Fibroblast of skin of back (primary cell): ENCODE results near the gene BFSP1. TPM values are rescaled to one million over a fixed set of nuclear protein-coding genes. Genes with fewer than 3 reads are reported as not detected.

Experiments
- DNase-seq: peaks from one replicate; pipeline ENCODE4 v3.0.0-alpha.2; 2013
- polyA plus RNA-seq, 2 experiments: library from polyadenylated mRNA; unstranded; fragments of 120-200 nt; gene quantifications; one replicate each; pipeline ENCODE4 v1.2.1, GENCODE V29; 2013; ENCODE audit not compliant: insufficient read length in 2 of 2

BFSP1 gene
- 1.3 TPM for polyA plus RNA-seq (2013, experiment 1 of 2; ENCODE audit: insufficient read length)
- polyA plus RNA-seq (2013, experiment 2 of 2; ENCODE audit: insufficient read length), result 1.3 TPM

GRCh38 chr20:17530716-17531664 lies at the start of gene BFSP1:
BFSP1 (minus strand) TSS chr20:17531379; CDS start chr20:17531329, 50 bp downstream.
- DNase-seq, result peak; percentile 65

- no peak for DNase-seq
Observed at GRCh38 chr20:17580895-17581294, 49.7 kb upstream of the BFSP1 start.

- DNase-seq, result peak; percentile 42
Observed at GRCh38 chr20:17579369-17580039, 48.3 kb upstream of the BFSP1 start.

- DNase-seq, result no peak
Observed at GRCh38 chr20:17576215-17576614, 45.0 kb upstream of the BFSP1 start.

- no peak for DNase-seq
Observed at GRCh38 chr20:17573463-17573862, 42.3 kb upstream of the BFSP1 start.

GRCh38 chr20:17572034-17572638 lies 41.0 kb upstream of the BFSP1 start:
- no peak for DNase-seq

GRCh38 chr20:17571153-17571527 lies 40.0 kb upstream of the BFSP1 start:
- no peak for DNase-seq

GRCh38 chr20:17570347-17571152 lies 39.4 kb upstream of the BFSP1 start:
- peak; percentile 57 for DNase-seq

- DNase-seq, result peak; percentile 98
Observed at GRCh38 chr20:17569616-17570346, 38.6 kb upstream of the BFSP1 start, which contains the start of gene DSTN. DSTN (plus strand) TSS chr20:17570075; CDS start chr20:17570209, 134 bp downstream.

- peak; percentile 100 for DNase-seq
Observed at GRCh38 chr20:17568972-17569521, 37.9 kb upstream of the BFSP1 start.

- no peak for DNase-seq
Observed at GRCh38 chr20:17568045-17568788, 37.0 kb upstream of the BFSP1 start.

- no peak for DNase-seq
Observed at GRCh38 chr20:17566345-17566744, 35.2 kb upstream of the BFSP1 start.

GRCh38 chr20:17565169-17565845 lies 34.1 kb upstream of the BFSP1 start:
- DNase-seq, result peak; percentile 74

- DNase-seq, result peak; percentile 97
Observed at GRCh38 chr20:17562804-17563305, 31.7 kb upstream of the BFSP1 start.

GRCh38 chr20:17560344-17561074 lies 29.3 kb upstream of the BFSP1 start:
- DNase-seq, result no peak

GRCh38 chr20:17559338-17559737 lies 28.2 kb upstream of the BFSP1 start:
- no peak for DNase-seq

- no peak for DNase-seq
Observed at GRCh38 chr20:17558941-17559304, 27.7 kb upstream of the BFSP1 start.

- DNase-seq, result peak; percentile 92
Observed at GRCh38 chr20:17558154-17558940, 27.2 kb upstream of the BFSP1 start.
